KMS-11 (cell line): Measurements from ENCODE around the gene FOXB2.

ENCODE experiments used
- H2AFZ ChIP-seq: fragments of 200-600 bp; sonication (generic); 2 replicates; pipeline ENCODE4 v1.6.1; 2016; ENCODE audit warnings: antibody characterized with exemption, mixed run types, low read depth
- H3K27ac ChIP-seq: fragments of 200-600 bp; sonication (generic); 2 replicates; pipeline ENCODE4 v1.6.1; 2016; ENCODE audit warnings: mild to moderate bottlenecking, mixed run types
- H3K27me3 ChIP-seq: fragments of 200-600 bp; sonication (generic); 2 replicates; pipeline ENCODE4 v1.6.1; 2017; ENCODE audit warnings: mild to moderate bottlenecking, low read depth, mixed run types, moderate library complexity; ENCODE audit not compliant: insufficient read depth
- H3K36me3 ChIP-seq: fragments of 200-600 bp; sonication (generic); 2 replicates; pipeline ENCODE4 v1.6.1; 2017; ENCODE audit warnings: mild to moderate bottlenecking, mixed run types; ENCODE audit not compliant: insufficient read depth
- H3K4me1 ChIP-seq: fragments of 200-600 bp; sonication (generic); 2 replicates; pipeline ENCODE4 v1.6.1; 2016; ENCODE audit warnings: mild to moderate bottlenecking, low read depth, mixed run types; ENCODE audit not compliant: poor library complexity, severe bottlenecking
- H3K4me2 ChIP-seq: fragments of 200-600 bp; sonication (generic); 2 replicates; pipeline ENCODE4 v1.7.0; 2016; ENCODE audit warnings: mild to moderate bottlenecking, mixed run types
- H3K4me3 ChIP-seq: fragments of 200-600 bp; sonication (generic); IDR thresholded peaks from 2 replicates; pipeline ENCODE4 v1.6.1; 2017; ENCODE audit warnings: low read depth, low read length, mixed read lengths; ENCODE audit not compliant: insufficient read depth
- H3K79me2 ChIP-seq: fragments of 200-600 bp; sonication (generic); 2 replicates; pipeline ENCODE4 v1.6.1; 2016; ENCODE audit warnings: low read depth, mixed run types; ENCODE audit not compliant: insufficient read depth
- H3K9ac ChIP-seq: fragments of 200-600 bp; sonication (generic); 2 replicates; pipeline ENCODE4 v1.6.1; 2016; ENCODE audit warnings: mild to moderate bottlenecking, mixed run types
- H4K20me1 ChIP-seq: fragments of 200-600 bp; sonication (generic); 2 replicates; pipeline ENCODE4 v1.6.1; 2016; ENCODE audit warnings: mild to moderate bottlenecking, mixed run types; ENCODE audit not compliant: insufficient read depth
- CTCF ChIP-seq: fragments of 200-600 bp; sonication (generic); conservative IDR thresholded peaks from 2 replicates; pipeline ENCODE4 v1.6.1; 2017; ENCODE audit warnings: low read depth, mild to moderate bottlenecking, antibody characterized with exemption, low read length, moderate library complexity, mixed read lengths

Gene FOXB2

GRCh38 chr9:77066388-77066787 lies 46.9 kb downstream of the FOXB2 start:
- Histone ChIP-seq H3K27me3 (no peaks in the 10 kb centered on the region), H3K4me3 (no peak overlapping the region), H3K36me3 (no peaks in the 10 kb centered on the region), H3K27ac (no peak overlapping the region), H3K4me1 (no peaks in the 10 kb centered on the region), H3K9ac (no peak overlapping the region), H3K4me2 (no peak overlapping the region), H3K79me2 (no peaks in the 10 kb centered on the region), H2AFZ (no peak overlapping the region), H4K20me1 (no peaks in the 10 kb centered on the region)
- TF ChIP-seq CTCF: no peak
